NCI-H2171 (cell line): ENCODE data around the gene MMP25.
A peak's percentile ranks its signal among the peaks of the same experiment; 100 is the strongest.
"Not testable (repeated sequence)": the region's sequence is repeated elsewhere in the genome, so short reads cannot be mapped to it uniquely, and the experiment has no call there.

Source experiments
- DNase-seq: peaks from one replicate; lab custom pipeline; 2025; lab: John Stamatoyannopoulos, UW

The MMP25 gene

GRCh38 chr16:3030222-3031212 lies 15.8 kb upstream of the MMP25 start:
- DNase-seq = no peak

- DNase-seq = no peak
Measured at GRCh38 chr16:3032624-3033023, 13.7 kb upstream of the MMP25 start.

- DNase-seq = peak; percentile 44
Measured at GRCh38 chr16:3035289-3035971, 10.9 kb upstream of the MMP25 start.

GRCh38 chr16:3035972-3036725 lies 10.2 kb upstream of the MMP25 start:
- no peak for DNase-seq

GRCh38 chr16:3036726-3037315 lies 9.5 kb upstream of the MMP25 start, which contains the start of gene BICDL2:
Gene BICDL2 (minus strand): TSS chr16:3036944. CDS start chr16:3035496, 1,448 bp downstream.
- no peak for DNase-seq

GRCh38 chr16:3038256-3038655 lies 8.1 kb upstream of the MMP25 start:
- DNase-seq = no peak

- DNase-seq = no peak
Measured at GRCh38 chr16:3038896-3039295, 7.5 kb upstream of the MMP25 start.

GRCh38 chr16:3042376-3042775 lies 4.0 kb upstream of the MMP25 start:
- DNase-seq = no peak

GRCh38 chr16:3044708-3045107 lies 1.7 kb upstream of the MMP25 start:
- no peak for DNase-seq

GRCh38 chr16:3046641-3047386 lies 453 bp downstream of the MMP25 start:
- DNase-seq = no peak

- no peak for DNase-seq
Measured at GRCh38 chr16:3047387-3047720, 993 bp downstream of the MMP25 start.

- DNase-seq = no peak
Measured at GRCh38 chr16:3049921-3050481, 3.6 kb downstream of the MMP25 start.

GRCh38 chr16:3050487-3050886 lies 4.1 kb downstream of the MMP25 start:
- no peak for DNase-seq

GRCh38 chr16:3051009-3051408 lies 4.6 kb downstream of the MMP25 start:
- DNase-seq = no peak

GRCh38 chr16:3051494-3051893 lies 5.1 kb downstream of the MMP25 start:
- no peak for DNase-seq

- not testable (repeated sequence) for DNase-seq
Measured at GRCh38 chr16:3052571-3053329, 6.4 kb downstream of the MMP25 start.

- not testable (repeated sequence) for DNase-seq
Measured at GRCh38 chr16:3053330-3053710, 7.0 kb downstream of the MMP25 start.

GRCh38 chr16:3054965-3055733 lies 8.8 kb downstream of the MMP25 start:
- no peak for DNase-seq

GRCh38 chr16:3055734-3056115 lies 9.4 kb downstream of the MMP25 start:
- not testable (repeated sequence) for DNase-seq
